GM21529 (cell line): ENCODE measurements around the gene DIP2C.
"Not testable (repeated sequence)": the region's sequence is repeated elsewhere in the genome, so short reads cannot be mapped to it uniquely, and the experiment has no call there.

Source experiments
- ATAC-seq: cut with Tn5 transposase; IDR thresholded peaks from one replicate; pipeline ENCODE4 v1.9.1; 2021; ENCODE audit not compliant: unreplicated experiment

The DIP2C gene

DNA sequence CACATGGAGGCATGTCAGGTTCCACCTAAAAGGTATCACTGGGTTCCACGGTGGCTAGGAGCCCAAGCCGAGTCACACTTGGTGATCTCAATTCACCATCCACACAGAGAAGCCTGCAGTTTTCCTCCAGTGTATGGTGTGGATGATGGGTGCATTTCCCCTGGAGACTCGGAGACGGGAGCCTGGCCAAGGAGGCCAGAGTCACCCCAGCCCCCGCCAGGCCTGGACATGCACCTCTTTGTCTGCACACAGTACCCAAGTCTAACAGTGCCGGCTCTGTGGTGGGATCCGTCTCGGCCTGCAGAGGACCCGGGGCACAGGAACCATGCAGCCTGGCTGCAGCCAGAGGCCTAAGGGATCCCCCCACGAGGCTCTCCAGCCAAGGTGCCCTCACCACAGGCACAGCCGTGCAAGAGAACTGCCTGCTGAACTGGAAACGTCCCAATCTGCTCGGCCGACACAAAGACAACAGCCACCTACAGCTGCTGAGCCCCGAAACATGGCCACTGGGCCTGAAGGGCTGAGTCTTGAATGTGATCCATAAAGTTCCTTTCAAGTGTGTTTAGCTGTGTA lies 75.2 kb downstream of the DIP2C start:
- no peak for ATAC-seq

DNA sequence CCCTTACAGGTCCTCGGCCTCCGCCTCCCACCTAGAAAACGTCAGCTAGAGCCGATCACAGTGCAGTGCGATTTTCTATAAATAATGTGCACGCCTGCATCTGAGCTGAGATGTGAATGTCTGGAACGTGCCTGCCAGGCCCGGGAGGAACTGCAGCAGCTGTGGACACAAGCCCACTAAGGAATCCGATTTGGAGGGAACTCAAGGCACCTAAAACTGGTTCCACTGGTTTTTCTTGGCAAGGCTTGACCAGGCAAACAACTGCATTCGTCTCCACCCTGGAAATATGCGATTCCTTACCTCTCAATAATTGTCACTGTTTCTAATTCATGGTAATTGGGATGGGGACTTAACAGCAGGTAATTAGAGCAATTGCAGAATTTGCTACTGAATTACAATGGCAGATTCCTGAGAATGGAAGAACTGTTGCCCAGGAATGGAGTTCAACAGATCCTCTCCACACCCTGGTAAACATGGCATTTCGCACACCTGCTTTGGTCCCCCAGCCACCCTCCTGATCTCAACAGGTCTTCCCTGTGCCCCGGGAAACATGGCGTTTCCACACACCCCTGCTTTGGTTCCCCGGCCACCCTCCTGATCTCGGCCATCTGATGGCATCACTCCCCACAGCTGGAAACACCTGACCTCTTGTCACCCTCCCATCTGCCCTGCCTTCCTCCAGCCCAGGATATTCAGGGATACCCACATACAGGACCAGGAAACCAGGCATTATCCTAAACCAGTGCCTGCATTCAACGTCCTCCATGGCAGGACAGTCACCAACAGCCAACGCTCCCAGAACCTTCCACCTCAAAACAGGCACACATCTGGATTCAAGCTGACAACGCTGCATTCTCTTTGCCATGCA lies 76.0 kb downstream of the DIP2C start:
- no peak for ATAC-seq

DNA sequence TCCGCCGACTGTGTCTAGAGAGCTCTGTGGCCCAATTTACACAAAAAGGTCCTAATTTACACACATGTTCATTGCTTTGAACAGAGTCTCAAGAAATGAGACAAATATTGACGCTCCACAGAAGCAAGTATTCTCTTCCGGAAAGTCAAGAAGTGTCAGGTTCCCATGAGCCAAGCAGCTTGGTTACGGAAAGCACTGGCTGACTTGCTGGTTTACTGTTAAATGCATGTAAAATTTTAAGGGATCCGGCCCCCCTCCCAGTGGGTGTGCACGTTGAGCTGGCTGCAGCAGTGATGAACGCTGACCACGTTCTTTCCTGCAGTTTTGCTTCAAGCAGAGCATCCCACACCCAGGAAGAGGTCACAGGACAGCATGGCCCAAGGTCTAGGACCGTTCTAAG lies 76.8 kb downstream of the DIP2C start:
- ATAC-seq, result no peak

DNA sequence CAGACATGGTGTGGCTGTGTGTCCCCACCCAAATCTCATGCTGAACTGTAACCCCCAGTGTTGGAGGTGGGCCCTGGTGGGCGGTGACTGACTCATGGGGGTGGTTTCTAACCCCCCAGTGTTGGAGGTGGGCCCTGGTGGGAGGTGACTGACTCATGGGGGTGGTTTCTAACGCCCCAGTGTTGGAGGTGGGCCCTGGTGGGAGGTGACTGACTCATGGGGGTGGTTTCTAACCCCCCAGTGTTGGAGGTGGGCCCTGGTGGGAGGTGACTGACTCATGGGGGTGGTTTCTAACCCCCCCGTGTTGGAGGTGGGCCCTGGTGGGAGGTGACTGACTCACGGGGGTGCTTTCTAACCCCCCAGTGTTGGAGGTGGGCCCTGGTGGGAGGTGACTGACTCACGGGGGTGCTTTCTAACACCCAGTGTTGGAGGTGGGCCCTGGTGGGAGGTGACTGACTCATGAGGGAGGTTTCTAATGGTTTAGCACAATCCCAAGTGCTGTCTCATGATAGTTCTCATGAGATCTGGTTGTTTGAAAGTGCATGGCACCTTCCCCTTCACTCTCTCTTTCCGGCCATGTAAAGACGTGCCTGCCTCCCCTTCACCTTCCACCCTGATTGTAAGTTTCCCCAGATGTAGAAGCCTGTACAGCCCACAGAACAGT lies 78.7 kb downstream of the DIP2C start:
- not testable (repeated sequence) for ATAC-seq

DNA sequence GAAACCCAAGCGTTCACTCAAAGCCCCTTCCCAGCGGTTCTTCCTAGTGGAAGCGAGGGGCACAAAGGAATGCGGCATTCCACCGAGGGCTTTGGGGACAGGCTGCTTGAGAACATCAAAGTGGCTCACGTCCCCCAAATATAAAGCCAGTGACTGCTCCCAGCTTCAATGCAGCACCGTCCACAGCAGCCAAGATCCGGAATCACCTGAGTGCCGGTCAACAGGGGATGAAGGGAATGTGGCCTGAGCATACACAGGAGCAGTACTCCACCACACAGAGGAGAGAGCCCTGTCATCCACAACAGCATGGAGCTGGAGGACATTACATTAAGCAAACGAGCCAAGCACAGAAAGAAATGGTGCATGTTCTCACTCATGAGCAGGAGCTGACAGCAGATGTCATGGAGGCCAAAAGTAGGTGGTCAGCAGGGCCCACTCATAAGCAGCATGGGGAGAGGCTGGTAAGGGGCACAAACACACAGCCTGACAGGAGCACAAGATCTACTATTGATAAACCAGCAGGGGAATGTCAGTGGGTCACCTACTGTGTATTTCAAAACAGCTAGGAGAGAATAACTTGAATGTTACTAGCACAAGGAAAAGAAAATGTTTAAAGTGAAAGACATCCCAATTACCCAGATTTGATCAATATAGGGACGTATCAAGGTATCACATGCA lies 79.5 kb downstream of the DIP2C start:
- no peak for ATAC-seq

DNA sequence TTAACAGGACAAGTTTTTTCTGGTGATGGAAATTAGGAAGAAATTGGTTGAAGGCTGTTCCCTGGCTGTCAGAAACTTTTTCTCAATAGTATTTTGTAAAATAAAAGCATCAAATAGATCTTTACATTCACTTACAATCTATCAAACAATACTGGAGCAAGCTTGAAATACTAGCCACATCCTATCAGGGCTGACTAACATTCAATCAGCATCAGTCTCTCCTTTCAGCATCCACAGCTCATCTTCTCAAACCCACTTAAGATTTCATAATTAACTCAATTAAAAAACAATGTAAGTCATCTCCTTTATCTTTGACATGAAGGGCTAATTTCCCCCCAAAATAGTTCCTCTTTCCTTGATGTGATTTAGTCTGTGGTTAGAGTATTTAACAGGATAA lies 80.2 kb downstream of the DIP2C start:
- no peak for ATAC-seq

DNA sequence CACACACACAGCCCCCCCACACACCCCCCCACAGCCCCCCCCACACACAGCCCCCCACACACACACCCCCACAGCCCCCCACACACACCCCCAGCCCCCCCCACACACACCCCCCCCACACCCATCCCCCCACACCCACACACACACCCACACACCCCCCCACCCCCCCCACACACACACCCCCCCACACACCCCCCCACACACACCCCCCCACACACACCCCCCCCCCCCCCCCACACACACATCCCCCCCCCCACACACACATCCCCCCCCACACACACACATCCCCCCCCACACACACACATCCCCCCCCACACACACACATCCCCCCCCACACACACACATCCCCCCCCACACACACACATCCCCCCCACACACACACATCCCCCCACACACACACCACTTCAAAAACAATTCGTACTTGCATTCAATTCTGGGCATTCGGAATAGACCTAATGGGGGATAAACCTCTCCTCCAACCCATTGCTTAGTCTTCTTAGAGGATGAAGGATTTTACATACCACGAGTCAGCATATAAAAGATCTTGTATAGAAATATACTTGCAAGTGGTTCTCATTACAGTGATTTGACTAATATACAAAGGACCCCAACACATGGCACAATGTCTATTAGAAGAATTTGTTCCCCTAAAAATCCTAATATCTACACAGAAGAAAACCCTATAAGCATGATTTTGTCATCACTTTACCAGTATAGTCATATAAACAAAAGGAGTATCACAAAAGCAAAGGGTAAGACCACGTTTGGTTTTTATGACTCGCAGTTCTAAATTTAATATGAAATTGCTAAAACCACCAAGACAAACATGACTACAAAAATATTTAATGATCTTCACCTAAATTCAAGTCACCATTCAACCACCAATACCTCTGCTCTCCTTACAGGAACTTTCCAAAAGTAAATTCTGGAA lies 80.9 kb downstream of the DIP2C start:
- no peak for ATAC-seq

DNA sequence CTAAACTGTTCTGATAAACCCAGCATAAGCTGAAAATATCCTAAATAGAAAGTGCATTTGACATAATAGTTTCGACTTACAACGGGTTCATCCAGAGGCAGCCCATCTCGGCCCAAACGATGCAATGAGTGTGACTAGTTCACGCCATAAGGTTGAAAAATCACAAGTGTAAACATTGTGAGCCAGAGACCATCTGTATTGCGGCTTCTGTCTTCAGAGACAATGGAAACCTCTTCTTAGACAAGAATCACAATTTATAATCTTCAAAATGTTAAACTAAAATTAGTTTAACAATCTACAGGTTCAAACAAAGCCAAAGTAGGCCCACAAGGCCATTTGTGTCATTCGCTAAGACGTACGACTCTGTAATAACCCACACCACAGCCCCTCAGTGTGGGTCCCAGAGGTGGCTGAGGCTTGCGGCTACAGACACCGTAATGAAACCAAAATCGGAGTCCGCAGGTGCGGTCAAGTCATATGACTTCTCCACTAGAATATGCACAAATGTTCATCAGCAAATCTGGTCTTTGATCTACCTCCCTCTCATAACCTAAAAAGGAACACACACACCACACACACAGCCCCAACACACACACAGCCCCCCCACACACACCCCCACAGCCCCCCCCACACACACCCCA lies 81.8 kb downstream of the DIP2C start:
- no peak for ATAC-seq

DNA sequence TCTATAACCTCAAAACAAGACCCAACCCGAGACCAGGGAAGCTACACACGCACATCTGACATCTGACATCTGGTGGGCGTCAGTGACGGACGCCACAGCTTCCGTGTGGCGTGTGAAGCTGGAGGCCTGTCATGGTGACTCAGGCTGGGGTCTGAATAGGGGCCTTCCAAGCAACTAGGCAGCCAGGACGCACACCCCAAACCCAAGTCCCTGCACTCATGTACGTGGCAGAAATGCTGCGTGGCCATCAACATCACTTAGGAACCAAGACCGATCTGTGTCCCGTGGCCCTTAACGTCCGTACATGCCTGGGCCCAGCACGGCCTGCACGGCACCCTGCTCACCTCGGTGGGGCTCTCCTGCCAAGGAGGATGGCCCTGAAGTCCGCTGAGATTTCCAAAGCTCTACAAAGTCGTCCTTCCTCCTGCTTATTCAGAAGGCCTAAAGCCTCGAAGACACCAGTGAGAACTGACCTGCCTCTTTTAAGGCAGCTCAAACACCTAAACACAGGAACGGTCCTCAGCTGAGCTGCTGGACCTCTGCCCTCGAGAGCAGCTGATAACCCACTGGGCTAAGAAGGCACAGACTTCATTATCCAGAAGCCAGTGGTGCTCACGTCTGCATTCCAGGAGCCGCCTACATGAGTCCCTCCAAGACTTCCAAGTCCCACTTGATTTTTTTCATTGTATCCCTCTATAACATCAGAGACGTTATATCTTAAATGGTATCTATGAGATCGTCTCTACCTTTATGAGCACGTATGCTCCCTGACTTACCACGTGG lies 82.5 kb downstream of the DIP2C start:
- ATAC-seq, result no peak

DNA sequence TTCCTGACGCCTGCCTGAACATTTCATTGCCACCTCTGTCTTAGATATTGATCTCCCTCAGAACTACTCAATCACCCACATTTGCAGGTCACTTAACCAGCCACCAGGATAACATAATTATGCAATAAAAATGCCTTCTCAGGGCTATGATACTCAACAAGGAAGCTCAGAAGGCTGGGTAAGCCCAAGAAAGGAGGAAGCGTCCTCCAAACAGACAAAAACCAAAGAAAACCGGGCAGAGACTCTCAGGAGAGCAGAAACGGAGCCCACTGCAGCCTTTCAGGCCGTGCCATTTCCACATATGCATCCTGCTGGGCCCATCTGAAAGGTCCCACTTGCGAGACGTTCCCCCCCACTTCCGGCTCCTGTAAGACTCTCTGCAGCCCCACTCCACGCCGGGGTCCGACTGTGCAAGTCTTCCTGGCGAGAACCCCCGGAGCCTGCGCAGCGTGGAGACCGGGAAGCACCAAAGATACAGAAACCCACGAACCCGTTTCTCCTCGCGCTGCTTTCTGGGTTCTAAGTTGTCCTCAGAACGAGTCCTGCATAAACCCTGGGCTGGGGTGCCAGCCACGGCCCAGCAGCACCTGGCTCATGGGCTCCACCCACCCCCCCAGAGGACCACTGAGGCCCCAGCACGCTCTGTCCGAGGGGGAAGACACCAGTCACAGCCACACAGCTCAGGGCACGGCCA lies 83.7 kb downstream of the DIP2C start:
- no peak for ATAC-seq

DNA sequence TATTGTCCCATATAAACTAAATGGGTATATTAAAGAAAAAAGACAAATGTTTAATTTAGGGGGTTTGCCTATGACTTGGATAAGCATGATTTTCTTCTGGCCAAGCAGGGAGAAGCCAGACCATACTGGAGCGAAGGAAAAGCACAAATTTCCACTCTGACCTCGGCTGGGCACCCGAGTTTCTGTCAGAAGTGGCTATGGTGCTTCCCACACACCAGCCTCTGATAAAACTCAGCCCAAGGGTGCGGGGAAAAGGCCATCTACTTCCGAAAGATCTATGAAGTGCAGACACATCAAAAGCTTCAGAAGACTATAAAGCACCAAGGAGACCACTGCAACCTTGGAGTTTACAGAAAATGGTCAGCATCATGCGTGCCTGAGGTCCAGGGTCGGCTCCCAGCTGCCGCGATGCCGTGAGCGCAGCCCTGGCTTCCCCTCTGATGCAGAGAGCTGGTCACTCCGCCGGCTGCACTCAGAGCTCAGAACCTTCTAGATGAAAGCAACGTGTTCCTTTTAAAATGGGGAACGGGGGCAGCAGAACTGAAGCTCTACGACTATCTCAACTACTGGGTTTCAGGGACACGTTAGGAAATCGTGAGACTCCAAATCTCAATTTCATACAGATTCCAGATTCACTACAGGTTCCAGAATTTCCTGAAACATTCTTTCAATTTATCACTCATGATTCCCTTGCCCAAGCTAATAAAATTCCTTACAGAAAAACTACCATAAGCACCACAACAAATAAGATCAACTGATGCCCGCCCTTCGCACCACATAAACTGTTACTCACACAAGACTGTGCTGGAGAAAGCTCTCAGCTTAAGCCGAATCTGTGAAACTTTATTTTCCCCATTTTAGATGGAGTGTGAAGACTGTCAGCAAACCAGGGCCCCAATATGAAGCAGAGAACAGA lies 84.5 kb downstream of the DIP2C start:
- no peak for ATAC-seq

DNA sequence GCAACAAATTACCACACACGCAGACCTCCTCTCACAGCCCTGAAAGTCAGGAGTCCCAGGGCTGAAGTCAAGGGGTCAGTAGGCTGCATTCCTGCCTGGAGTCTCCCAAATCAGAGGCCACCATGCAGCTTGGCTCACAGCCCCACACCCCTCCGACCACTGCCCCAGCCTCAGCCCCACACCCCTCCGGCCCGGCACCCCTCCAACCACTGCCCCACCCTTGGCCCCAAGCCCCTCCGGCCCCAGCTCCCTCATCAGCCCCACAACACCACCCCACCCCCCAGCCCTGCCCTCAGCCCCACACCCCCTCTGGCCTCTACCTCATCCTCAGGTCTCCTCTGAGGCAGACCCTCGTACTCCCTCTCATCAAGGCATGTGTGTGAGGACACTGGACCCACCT lies 85.7 kb downstream of the DIP2C start:
- ATAC-seq, result no peak

DNA sequence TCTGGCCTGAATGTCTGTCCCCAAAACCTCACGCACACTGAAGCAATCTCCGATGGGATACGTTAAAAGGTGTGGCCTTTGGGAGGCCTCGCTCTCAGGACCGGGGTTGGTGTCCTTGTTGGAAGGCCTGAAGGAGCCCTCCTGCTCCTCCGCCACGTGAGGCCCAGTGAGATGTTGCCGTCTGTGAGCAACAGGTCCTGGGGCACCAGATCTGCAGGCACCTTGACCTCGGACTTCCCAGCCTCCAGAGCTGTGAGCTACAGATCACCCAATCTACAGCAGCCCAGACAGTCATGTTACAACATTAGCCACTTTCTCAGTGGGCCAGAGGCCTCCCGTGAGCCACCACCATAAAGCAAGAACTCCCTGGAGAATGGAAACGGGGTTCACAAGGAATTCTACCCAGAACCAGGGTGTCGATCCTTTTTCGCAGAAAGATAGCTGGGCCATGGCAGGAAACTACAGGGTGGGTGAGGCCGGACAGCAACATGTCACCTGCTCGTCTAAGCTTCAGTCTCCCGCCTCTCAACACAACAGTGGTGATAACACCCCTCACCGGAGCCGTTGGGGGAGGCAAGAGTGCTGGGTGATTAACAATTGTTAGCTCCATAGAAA lies 87.0 kb downstream of the DIP2C start:
- ATAC-seq, result no peak

DNA sequence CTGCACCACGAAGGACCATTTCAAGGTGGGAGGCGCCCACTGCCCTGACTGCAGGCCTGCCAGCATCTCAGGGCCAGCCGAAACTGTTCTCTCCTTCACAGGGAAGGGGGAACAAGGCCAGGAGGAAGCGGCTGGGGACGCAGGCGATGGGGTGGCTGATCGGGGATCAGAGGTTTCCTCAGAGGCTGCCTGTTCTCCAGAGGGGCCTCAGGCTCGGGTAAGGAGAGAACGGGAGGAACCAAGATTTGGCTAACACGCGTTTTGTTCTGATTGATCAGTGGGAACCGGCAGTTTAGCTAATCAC lies 87.9 kb downstream of the DIP2C start:
- ATAC-seq, result no peak

DNA sequence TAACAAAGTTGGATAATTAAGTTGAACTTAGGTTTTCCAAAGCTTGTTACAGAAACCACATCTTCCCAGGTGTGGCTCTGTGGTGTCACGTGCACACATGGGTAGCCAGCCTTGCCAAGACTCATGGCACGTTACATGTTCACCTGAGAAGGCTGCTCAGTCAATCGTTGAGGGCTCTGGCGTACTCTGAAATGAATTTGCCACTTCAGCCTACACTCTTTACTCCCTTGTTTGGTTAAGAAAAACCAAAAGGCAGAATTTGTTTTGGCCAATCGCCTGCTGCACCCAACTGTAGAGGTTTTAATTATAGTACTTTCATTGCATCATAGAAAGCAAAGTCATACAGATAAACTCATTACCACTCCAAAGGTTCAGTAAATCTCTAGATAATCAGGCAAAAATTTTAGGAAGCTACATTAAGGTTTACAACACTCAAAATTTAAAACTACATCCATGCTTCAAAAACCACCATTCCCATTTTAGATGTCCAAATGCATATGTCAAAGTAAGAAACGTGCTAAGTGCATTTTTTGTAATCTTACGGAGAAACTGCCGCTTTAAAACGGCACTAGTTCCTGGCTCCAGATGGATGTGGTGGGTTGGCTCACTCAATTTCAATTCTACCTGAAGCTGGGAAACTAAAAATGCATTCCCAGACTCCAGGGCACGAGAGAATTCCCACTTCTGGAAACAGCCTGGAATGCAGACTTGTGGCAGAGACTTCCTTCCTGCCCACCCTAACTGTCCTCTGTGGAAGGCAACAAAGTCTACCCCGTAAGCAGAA lies 88.4 kb downstream of the DIP2C start:
- ATAC-seq, result no peak

DNA sequence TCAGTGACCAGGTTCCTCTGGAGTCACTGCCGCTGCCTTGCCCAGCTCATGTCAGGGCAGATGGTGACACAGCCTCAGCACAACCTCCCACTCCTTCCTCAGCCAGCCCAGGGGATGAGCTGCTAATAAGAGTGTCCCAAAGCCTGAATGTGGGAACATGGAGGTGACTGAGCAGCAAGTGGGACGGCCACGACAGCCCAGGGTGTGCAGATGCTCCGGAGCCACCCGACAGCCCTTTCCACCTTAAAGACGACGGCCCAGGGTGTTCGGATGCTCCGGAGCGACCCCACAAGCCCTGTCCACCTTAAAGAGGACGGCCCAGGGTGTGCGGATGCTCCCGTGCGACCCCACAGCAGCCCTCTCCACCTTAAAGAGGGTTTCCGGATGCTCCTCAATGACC lies 89.2 kb downstream of the DIP2C start:
- no peak for ATAC-seq

DNA sequence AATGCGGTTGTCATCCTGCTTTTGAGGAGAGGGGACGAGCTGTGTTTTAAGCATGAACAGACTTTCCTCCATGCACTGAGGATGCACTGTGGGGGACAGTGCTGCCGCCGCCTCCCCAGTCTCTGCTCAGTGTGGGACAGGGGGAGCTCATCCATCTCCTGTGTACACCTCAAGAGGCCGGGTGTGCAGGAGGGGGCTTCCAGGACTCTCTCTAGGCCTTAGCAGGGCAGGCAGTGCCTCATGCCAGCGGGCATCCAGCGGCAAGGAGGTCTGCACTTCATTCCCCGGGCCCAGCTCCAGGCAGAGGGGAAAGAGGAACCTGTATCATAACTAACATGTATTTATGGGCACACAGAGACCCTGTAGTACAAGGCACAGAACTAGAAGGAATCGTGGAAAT lies 89.7 kb downstream of the DIP2C start:
- no peak for ATAC-seq
